GM13977 (cell line): ENCODE measurements around the gene TMEM11.
A peak's percentile ranks its signal among the peaks of the same experiment; 100 is the strongest.

ENCODE experiments used
- DNase-seq: peaks from one replicate; pipeline ENCODE4 v3.0.0; 2012; ENCODE audit warnings: low spot score
- CTCF ChIP-seq: IDR thresholded peaks from 2 replicates; pipeline ENCODE4 v1.5.1; 2012; ENCODE audit warnings: mild to moderate bottlenecking, control low read depth; ENCODE audit not compliant: insufficient read depth; ENCODE audit errors: extremely low read depth, missing control alignments
- in situ Hi-C: fragments of 300-500 bp; cut with MboI; formaldehyde crosslinking; loops from one replicate; pipeline ENCODE4 v1.12.0; 2022; ENCODE audit warnings: low sequenced_read_pairs, low pct_unique_long_range_greater_than_20kb, mixed read lengths, inconsistent platforms; ENCODE audit not compliant: unreplicated experiment

TMEM11 gene

DNA sequence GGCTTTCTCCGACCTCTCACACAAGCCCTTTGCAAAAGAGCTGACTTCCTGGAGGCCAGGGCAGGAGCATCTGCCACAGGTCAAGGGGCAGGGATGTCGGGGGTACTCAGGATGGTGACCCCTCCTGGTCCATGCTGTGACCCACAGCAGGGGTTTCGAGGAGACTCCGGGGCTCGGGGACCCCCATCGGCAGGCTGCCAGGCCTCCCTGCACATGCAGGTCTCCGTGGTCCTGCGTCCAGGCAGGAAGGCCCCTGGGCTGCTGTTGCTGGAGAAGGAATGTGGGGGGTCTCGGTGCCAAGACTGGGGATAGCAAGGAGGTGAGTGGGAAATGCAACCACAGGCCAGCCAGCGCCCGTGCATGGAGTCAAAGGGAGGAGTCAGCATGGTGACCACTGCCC, 27.6 kb upstream of the TMEM11 start:
- in situ Hi-C loops, result no loop called here
- no peak for DNase-seq
- TF ChIP-seq CTCF, result no peak

GRCh38 chr17:21240369-21241055, 26.6 kb upstream of the TMEM11 start:
- in situ Hi-C loops, result no loop called here
- no peak for TF ChIP-seq CTCF
- no peak for DNase-seq

- peak; percentile 71 for DNase-seq
- in situ Hi-C loops, result no loop called here
- peak; percentile 48 for TF ChIP-seq CTCF
Measured at GRCh38 chr17:21239680-21240368, 25.9 kb upstream of the TMEM11 start.

DNA sequence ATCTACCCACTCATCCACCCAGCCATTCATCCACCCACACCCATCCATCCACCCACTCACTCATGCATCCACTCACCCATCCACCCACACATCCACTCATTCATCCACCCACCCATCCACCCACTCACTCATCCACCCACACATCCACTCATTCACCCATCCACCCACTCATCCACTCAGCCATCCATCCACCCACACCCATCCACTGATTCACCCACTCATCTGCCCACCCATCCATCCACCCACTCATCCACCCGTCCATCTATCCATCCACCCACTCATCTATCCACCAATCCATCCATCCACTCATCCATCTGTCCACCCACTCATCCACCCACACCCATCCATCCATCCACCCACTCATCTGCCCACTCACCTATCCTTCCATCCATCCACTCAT, 22.0 kb upstream of the TMEM11 start:
- in situ Hi-C loops, result no loop called here
- no peak for TF ChIP-seq CTCF
- no peak for DNase-seq

DNA sequence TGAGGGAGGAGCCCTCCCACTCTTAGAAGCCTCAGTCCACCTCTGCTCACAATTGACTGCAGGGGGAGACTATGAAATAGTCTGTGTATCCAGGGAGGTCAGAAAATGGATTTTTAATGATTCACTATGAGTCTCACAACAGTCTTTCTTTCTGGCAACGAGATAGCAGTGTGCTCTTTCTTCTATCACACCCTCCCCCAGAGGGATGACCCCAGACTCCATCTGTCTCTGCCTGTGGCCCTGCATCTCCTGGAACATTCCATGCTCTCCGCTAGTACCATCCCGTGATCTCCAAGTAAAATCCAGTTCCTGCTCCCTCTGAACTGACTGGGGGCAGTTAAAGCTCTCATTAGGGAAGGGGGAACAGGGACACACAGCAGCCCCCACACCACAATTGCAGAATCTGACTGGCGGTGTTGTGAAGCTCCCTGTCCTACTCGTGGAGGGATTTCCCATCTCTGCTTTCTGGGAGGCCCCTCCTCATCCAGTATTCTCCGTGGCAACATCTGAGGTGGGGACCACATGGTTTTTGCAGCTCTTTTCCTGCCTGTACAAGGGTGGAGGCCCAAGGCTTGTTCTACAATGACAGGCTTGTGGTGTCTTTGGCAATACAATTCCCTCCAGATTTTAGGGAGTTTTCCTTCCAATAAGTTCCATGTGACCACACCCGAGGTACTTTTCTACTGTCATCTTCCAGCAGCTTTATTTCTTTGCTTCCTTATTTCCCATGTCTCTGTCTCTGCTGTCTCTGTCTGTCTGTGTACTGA, 19.8 kb upstream of the TMEM11 start:
- no peak for DNase-seq
- in situ Hi-C loops, result no loop called here
- TF ChIP-seq CTCF, result no peak

GRCh38 chr17:21232033-21232749, 18.2 kb upstream of the TMEM11 start:
- in situ Hi-C loops, result no loop called here
- DNase-seq, result no peak
- TF ChIP-seq CTCF, result no peak
